ENCODE measurements around the gene UGT1A8.
"Not testable (repeated sequence)": the region's sequence is repeated elsewhere in the genome, so short reads cannot be mapped to it uniquely, and the experiment has no call there.

Gene UGT1A8

DNA sequence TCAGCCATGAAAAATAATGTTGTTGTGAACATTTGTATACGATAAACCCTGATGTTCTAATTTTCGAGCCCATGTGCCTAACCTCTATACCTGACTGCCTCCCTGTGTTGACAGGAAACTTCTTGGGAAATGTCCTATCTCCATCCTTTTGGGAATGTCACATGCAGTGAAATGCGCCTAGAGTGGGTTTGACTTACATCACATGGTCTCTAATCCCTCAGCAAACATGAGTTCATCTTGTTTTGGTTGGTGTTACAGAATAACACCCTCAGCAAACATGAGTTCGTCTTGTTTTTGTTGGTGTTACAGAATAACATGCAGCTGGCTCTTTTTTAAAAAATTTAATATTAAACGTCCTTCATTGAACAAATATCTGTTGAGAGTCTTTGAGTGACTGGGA, 70.9 kb downstream of the UGT1A8 start:
- no peak for DNase-seq (ENCODE audit: low spot score)

GRCh38 chr2:233689031-233689430, 71.6 kb downstream of the UGT1A8 start:
- no peak for DNase-seq (ENCODE audit: low spot score)

DNA sequence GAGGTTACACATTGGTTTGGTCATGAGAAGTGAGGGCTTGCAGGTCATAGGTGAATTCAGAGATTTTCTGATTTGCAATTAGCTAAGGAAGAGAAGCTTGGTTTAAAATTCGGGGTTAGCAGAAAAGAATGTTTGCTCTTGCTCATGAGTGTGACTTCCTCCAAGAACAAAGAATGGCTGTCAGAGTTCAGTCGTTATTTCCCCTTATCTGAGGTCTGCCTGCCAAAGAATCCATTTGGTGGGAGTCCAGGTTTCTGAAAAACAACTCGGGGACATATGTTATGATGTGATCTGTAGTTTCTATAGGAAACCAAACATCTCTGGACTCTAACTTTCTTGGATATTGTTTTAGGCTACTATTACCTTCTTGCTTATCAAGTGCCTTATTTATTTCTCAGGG, 72.1 kb downstream of the UGT1A8 start:
- no peak for DNase-seq (ENCODE audit: low spot score)

- DNase-seq (ENCODE audit: low spot score): no peak
Measured at GRCh38 chr2:233690444-233690843, 73.0 kb downstream of the UGT1A8 start.

DNA sequence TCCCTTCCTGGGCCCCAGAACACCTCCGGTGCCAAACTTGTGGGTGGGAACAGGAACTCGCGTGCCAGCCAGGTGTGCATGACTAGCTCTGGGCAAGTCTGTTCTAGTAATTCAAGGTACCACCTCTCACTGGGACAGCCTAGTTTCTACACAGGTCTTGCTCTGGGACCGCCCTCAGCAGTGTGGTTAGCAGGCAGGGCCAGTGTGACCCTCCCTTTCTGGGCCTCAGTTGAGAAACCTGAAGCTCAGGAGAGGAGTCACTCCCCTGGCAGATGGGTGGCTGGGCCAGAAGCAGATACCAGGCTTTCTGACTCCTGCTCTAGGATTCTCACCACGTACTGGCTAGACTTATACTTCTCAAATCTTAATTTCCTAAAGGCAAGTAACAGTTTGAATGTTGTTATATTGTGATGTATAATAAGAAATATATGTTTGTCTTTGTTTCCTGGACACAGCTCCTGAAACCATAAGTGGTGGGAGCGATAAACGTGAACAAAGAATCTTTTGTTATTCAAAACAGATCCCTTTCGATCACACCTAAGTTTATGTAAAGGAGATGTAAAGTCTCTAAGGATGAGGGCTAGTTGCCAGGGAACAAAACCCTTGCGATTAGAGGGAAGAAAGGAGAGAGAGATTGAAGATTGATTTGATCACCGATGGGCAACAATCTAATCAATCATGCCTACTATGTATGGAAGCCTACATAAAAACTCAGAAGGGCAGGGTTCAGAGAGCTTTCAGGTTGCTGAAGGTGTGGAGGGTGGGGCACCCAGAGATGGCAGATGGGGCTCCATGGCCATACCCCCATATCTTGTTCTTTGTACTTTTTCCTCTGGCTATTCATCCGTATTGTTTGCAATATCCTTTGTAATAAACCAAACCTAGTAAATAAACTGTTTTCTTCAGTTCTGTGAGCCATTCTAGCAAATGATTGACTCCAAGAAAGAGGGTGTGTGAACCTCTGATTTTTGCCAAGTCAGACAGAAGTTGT, 74.3 kb downstream of the UGT1A8 start:
- no peak for DNase-seq (ENCODE audit: low spot score)

DNA sequence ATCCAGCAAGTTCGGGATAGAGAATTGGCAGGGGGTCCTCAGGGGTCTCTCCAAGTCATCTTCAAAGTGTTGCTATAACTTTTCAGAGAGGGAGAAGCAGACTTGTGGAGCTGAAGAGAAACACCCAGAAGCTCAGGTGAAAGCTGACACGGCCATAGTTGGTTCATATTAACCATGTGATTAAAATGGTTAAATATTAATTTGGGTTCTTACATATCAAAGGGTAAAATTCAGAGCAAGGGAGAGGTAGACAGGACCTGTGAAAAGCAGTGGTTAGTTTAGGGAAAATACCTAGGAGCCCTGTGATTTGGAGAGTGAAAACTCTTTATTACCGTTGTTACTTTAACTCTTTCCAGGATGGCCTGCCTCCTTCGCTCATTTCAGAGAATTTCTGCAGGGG, 75.2 kb downstream of the UGT1A8 start, which contains the start of gene UGT1A6:
TSS of gene UGT1A6 (plus strand) at position 243 of the 400 bp plus-strand sequence. CDS start at position 358, 115 bp downstream.
- no peak for DNase-seq (ENCODE audit: low spot score)

DNA sequence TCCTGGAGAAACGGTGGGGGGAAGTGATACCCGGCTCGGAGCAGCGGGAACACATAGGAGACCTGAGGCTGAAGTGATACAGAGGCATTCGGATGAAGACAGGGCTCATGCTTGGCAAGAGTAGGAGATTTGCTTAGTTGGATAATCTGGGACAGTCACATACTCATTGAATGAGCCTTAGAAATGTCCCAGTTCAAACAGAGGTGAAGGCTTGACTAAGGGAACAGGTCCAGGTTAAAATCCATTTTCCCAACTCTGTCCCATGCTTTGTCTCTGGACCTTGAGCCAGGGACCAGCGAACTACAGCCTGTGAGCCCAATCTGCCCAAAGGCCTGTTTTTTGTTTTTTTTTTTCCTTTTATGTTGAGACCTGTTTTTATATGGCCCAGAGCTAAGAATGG, 76.5 kb downstream of the UGT1A8 start:
- DNase-seq (ENCODE audit: low spot score): no peak

DNA sequence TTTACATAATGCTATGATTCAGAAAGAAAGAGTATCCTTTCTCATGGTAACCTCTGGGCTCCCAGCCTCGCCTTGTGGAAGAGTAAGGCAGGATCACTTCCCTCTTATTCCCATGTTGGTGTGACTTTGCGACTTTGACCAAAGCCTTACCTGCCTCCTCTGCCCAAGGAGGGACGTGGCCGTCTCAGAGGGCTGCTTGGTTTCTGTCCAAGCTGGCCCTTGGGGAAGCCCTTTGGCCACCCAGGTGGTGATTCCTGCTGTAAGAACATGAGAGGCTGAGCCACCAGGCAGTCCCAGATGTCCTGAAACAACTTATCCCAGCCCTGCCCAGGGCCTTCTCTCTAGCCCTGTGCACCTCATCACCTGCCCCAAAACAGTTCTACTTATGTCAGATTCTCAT, 81.3 kb downstream of the UGT1A8 start:
- no peak for DNase-seq (ENCODE audit: low spot score)

- no peak for DNase-seq (ENCODE audit: low spot score)
Measured at GRCh38 chr2:233699424-233700027, 82.1 kb downstream of the UGT1A8 start.

DNA sequence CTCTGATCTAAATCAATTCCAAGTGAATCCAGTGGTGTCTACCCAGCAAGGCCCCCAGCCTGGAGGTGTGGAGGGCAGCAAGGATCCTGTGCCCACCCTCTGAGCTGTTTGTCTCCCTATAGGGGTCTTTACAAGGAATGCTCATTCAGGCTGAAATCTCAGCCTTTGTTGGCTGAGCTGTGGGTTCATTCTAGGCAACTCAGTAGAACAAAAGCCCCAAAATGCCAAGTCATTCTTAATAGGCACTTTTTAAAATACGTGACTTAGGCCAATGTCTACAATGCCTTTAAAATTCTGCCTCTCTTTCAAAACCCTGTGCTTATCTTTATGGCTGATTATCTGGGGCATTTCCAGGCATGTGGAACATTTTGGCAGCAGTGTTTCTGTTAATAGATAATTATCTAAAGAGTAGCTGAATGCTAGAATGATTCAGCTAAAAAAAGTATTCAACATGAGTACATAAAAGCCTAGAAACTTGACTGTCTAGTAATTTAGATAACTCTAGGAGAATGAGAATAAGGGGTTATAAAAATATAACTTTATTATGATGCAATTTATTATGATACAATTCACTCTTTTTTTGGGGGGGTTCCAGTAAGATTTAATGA, 82.7 kb downstream of the UGT1A8 start:
- no peak for DNase-seq (ENCODE audit: low spot score)

- not testable (repeated sequence) for DNase-seq (ENCODE audit: low spot score)
Measured at GRCh38 chr2:233700842-233701241, 83.4 kb downstream of the UGT1A8 start.

DNA sequence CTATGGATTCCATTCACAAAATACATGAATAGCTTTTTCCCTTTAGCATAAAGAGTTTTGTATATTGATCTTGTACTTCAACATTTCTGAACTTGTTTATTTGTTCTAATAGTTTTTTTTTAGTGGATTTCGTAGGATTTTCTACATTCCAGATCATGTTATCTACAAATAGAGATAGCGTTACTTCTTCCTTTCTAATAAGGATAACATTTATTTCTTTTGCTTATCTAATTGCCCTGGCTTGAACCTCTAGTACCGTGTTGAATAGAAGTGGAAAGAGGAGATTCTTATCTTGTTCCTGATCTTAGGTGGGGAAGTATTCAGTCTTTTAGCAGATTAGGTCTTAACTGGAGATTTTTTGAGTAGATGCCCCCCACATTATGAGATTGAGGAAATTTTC, 84.8 kb downstream of the UGT1A8 start:
- no peak for DNase-seq (ENCODE audit: low spot score)

DNA sequence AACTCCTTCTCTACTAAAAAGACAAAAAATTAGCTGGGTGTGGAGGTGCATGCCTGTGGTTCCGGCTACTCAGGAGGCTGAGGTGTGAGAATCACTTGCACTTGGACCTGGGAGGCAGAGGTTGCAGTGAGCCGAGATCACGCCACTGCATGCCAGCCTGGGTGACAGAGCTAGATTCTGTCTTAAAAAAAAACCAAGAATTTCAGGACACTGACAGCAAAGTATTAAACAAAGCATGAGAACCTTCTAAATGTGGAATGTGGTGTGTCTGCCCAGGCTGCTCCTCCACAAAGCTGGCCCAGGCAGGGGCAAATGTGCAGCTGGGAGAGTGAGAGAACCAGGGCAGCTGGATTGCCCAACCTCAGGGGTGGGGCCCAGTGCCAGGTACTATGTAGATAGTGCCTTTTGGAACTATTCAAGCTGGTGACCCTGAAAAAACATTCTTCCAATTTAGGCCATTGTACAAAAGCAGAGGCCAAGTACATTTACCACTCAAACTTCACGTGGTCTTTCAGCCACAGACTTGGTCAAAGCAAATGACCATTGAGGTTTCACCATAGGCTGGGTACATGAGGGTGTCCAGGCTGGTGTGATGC, 88.6 kb downstream of the UGT1A8 start:
- no peak for DNase-seq (ENCODE audit: low spot score)

GRCh38 chr2:233706720-233707119, 89.3 kb downstream of the UGT1A8 start:
- DNase-seq (ENCODE audit: low spot score): no peak

- DNase-seq (ENCODE audit: low spot score): no peak
Measured at GRCh38 chr2:233707940-233708644, 90.7 kb downstream of the UGT1A8 start.

GRCh38 chr2:233708942-233709341, 91.5 kb downstream of the UGT1A8 start:
- no peak for DNase-seq (ENCODE audit: low spot score)

- peak; percentile 62 for DNase-seq (ENCODE audit: low spot score)
Measured at GRCh38 chr2:233711312-233712008, 94.0 kb downstream of the UGT1A8 start.

DNA sequence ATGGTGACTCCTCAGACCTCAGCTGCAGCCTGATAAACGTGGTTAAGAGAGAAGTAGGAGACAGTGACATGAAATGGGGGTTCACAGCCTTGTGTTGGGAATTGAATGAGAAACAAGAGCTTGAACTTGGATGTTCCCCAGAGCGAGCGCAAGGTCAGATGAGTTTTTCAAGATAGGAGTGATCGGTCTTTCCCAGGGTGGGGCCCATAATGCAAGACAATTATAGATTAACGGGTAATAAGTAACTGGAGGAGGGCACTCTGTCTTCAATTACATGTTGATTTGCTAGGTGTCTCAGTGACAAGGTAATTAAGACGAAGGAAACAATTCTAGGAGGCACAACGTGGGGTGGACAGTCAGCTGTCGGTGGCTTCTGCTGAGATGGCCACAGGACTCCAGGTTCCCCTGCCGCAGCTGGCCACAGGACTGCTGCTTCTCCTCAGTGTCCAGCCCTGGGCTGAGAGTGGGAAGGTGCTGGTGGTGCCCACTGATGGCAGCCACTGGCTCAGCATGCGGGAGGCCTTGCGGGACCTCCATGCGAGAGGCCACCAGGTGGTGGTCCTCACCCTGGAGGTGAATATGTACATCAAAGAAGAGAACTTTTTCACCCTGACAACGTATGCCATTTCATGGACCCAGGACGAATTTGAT, 95.3 kb downstream of the UGT1A8 start, which contains the start of gene UGT1A5:
TSS of gene UGT1A5 (plus strand) at position 297 of the 651 bp plus-strand sequence. CDS start at position 382, 85 bp downstream.
- no peak for DNase-seq (ENCODE audit: low spot score)

GRCh38 chr2:233713262-233713615, 95.8 kb downstream of the UGT1A8 start:
- no peak for DNase-seq (ENCODE audit: low spot score)

GRCh38 chr2:233714121-233714520, 96.7 kb downstream of the UGT1A8 start:
- no peak for DNase-seq (ENCODE audit: low spot score)

DNA sequence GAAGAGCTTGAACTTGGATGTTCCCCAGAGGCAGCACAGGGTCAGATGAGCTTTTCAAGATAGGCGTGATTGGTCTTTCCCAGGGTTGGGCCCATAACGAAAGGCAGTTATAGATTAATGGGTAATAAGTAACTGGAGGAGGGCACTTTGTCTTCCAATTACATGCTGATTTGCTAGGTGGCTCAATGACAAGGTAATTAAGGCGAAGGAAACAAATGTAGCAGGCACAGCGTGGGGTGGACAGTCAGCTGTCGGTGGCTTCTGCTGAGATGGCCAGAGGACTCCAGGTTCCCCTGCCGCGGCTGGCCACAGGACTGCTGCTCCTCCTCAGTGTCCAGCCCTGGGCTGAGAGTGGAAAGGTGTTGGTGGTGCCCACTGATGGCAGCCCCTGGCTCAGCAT, 101.1 kb downstream of the UGT1A8 start, which contains the start of gene UGT1A4:
TSS of gene UGT1A4 (plus strand) at position 185 of the 400 bp plus-strand sequence. CDS start at position 270, 85 bp downstream.
- no peak for DNase-seq (ENCODE audit: low spot score)
